NOMO-1 (cell line): ENCODE results near the gene MED12L.

Experiments
- DNase-seq, 2 experiments: peaks; one replicate each; lab custom pipeline; 2025; ENCODE audit not compliant: unreplicated experiment in 2 of 2; lab: John Stamatoyannopoulos, UW

MED12L gene

GRCh38 chr3:151483488-151483887 is 398.0 kb downstream of the MED12L start:
- DNase-seq: no peak

GRCh38 chr3:151483961-151484520 is 398.6 kb downstream of the MED12L start:
- no peak for DNase-seq
